SK-N-SH (cell line): ENCODE measurements around the gene CAVIN1.

Experiments
- CTCF ChIP-seq: fragments of 200-600 bp; sonication (generic); IDR thresholded peaks from 2 replicates; pipeline ENCODE4 v1.6.1; 2017; ENCODE audit warnings: antibody characterized with exemption, mild to moderate bottlenecking, moderate library complexity
- ELF1 ChIP-seq: IDR thresholded peaks from 2 replicates; pipeline ENCODE4 v1.4.0; 2012
- EP300 ChIP-seq, 2 experiments: IDR thresholded peaks; 2 replicates each; pipeline versions ENCODE4 v1.4.0 to v1.6.1; 2012; ENCODE audit warnings: borderline replicate concordance in 1 of 2, low read depth in 1 of 2, low read length in 1 of 2
- MEF2A ChIP-seq: IDR thresholded peaks from 2 replicates; pipeline ENCODE4 v1.4.0; 2012; ENCODE audit warnings: low read depth, borderline replicate concordance
- POLR2AphosphoS5 ChIP-seq: IDR thresholded peaks from 2 replicates; pipeline ENCODE4 v1.6.1; 2012; ENCODE audit warnings: low read depth, low read length
- TAF1 ChIP-seq: IDR thresholded peaks from 2 replicates; pipeline ENCODE4 v1.6.1; 2012; ENCODE audit warnings: low read depth, mild to moderate bottlenecking, low read length, moderate library complexity, borderline replicate concordance
- TCF12 ChIP-seq: IDR thresholded peaks from 2 replicates; pipeline ENCODE4 v1.4.0; 2012
- USF2 ChIP-seq: fragments of 150-350 bp; IDR thresholded peaks from 2 replicates; pipeline ENCODE4 v1.6.1; 2017; ENCODE audit warnings: antibody characterized with exemption, low read length, low read depth, borderline replicate concordance
- TF ChIP-seq, protein P1 (sequence below): IDR thresholded peaks from 2 replicates; pipeline ENCODE4 v1.4.0; 2012; ENCODE audit warnings: low read depth

DNA sequence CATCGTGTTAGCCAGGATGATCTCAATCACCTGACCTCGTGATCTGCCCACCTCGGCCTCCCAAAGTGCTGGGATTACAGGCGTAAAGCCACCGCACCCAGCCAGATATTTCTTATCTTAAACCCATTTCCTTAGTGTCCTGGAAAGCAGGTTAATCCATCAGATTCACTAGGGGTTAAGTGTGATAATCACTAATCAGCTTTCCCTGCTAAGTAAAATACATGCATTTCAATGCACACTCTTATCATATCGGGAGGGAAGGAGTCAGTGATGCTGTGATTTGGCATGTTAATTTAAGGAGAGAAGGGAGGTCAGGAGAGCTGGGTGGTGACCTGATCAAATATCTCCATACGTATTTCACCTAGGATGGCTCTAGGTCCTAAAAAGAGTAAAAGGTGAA, 63.9 kb downstream of the CAVIN1 start:
- TF ChIP-seq CTCF = no peak
- no peak for TF ChIP-seq TCF12
- TF ChIP-seq ELF1 = no peak
- TF ChIP-seq, protein P1, sequence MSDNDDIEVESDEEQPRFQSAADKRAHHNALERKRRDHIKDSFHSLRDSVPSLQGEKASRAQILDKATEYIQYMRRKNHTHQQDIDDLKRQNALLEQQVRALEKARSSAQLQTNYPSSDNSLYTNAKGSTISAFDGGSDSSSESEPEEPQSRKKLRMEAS = no peak
- TF ChIP-seq EP300 (IDR thresholded peaks at IDR 0.05; ENCODE audit: borderline replicate concordance in 1 of 2, low read depth in 1 of 2, low read length in 1 of 2) = no peak
- no peak for TF ChIP-seq TAF1
- no peak for TF ChIP-seq MEF2A
- no peak for TF ChIP-seq POLR2AphosphoS5
- no peak for TF ChIP-seq USF2
